Thoracic aorta (tissue), 2 donors: Measurements from ENCODE around the gene ITIH1. TPM values are rescaled to one million over a fixed set of nuclear protein-coding genes. Genes with fewer than 3 reads are reported as not detected.

Experiments
- ATAC-seq: fragments of 150-250 bp; one replicate; pipeline ENCODE4 v1.8.0; 2017; ENCODE audit warnings: low read depth; ENCODE audit not compliant: insufficient number of reproducible peaks, low FRiP score
- DNase-seq: peaks from one replicate; pipeline ENCODE4 v3.0.0-alpha.2; 2020; ENCODE audit warnings: low spot score
- H3K27ac ChIP-seq, 2 donors: fragments of 200-600 bp; sonication (generic); 1 replicate in 1 of 2; 2 replicates in 1 of 2; pipeline ENCODE4 v1.5.1; 2016; ENCODE audit warnings: mild to moderate bottlenecking in 2 of 2, moderate library complexity in 2 of 2
- H3K27me3 ChIP-seq: fragments of 200-600 bp; sonication (generic); replicated peaks from 2 replicates; pipeline ENCODE4 v1.6.0; 2016; ENCODE audit warnings: mild to moderate bottlenecking; ENCODE audit not compliant: insufficient read depth
- H3K36me3 ChIP-seq: fragments of 200-600 bp; sonication (generic); one replicate; pipeline ENCODE4 v1.5.1; 2016
- H3K4me1 ChIP-seq, 2 donors: fragments of 200-600 bp; sonication (generic); 1 replicate in 1 of 2; 2 replicates in 1 of 2; pipeline versions ENCODE4 v1.5.1 to v1.6.0; 2016; ENCODE audit warnings: low read depth in 2 of 2, mild to moderate bottlenecking in 1 of 2; ENCODE audit not compliant: control insufficient read depth in 1 of 2
- H3K4me3 ChIP-seq: fragments of 200-600 bp; sonication (generic); 2 replicates; pipeline ENCODE4 v1.5.1; 2016; ENCODE audit warnings: mild to moderate bottlenecking
- H3K9me3 ChIP-seq: fragments of 200-600 bp; sonication (generic); 2 replicates; pipeline ENCODE4 v1.5.1; 2016
- CTCF ChIP-seq: fragments of 200-600 bp; sonication (generic); IDR thresholded peaks from one replicate; pipeline ENCODE4 v1.5.1; 2019; ENCODE audit warnings: antibody characterized with exemption
- total RNA-seq, 2 donors: library from RNA; depleted of rRNA; stranded (reverse); fragments of >200 nt; gene quantifications; one replicate each; pipeline versions ENCODE4 v1.1.0 to v1.2.3, GENCODE V29; 2016

The ITIH1 gene
- total RNA-seq, 2 donors from 2014 or later, result not detected

- Histone ChIP-seq H3K36me3 (no peaks in the 10 kb centered on the region), H3K27me3 (no peaks in the 10 kb centered on the region), H3K4me1 (peaks cover 9 to 13% of the 10 kb centered on the region in 2 donors), H3K9me3 (no peaks in the 10 kb centered on the region), H3K27ac (peak overlapping the region; percentile 75 to 80), H3K4me3 (peak overlapping the region; percentile 99)
- no peak for DNase-seq
- TF ChIP-seq CTCF, result no peak
- no peak for ATAC-seq
Observed at GRCh38 chr3:52771334-52771681, 6.1 kb upstream of the ITIH1 start.

- Histone ChIP-seq H3K4me3 (peak overlapping the region; percentile 99), H3K9me3 (no peaks in the 10 kb centered on the region), H3K4me1 (peaks cover 9 to 13% of the 10 kb centered on the region in 2 donors), H3K27me3 (no peaks in the 10 kb centered on the region), H3K27ac (peak overlapping the region; percentile 75 to 80), H3K36me3 (no peaks in the 10 kb centered on the region)
- no peak for TF ChIP-seq CTCF
- no peak for ATAC-seq
- no peak for DNase-seq
Observed at GRCh38 chr3:52771702-52772101, 5.7 kb upstream of the ITIH1 start.

GRCh38 chr3:52773361-52774065 is 3.9 kb upstream of the ITIH1 start:
- peaks cover 9 to 13% of the 10 kb centered on the region in 2 donors for H3K4me1 ChIP-seq
- H3K9me3 ChIP-seq, result no peaks in the 10 kb centered on the region
- no peak overlapping the region for H3K4me3 ChIP-seq
- no peak for TF ChIP-seq CTCF
- ATAC-seq (no peak), DNase-seq (no peak)
- no peaks in the 10 kb centered on the region for H3K27me3 ChIP-seq
- H3K27ac ChIP-seq, result no peak overlapping the region
- no peaks in the 10 kb centered on the region for H3K36me3 ChIP-seq

GRCh38 chr3:52774066-52774713 is 3.2 kb upstream of the ITIH1 start:
- no peak for DNase-seq

More at GRCh38 chr3:52774066-52774713, 3.2 kb upstream of the ITIH1 start:
- H3K9me3 ChIP-seq, result no peaks in the 10 kb centered on the region
- no peaks in the 10 kb centered on the region for H3K36me3 ChIP-seq
- no peak overlapping the region for H3K27ac ChIP-seq
- H3K4me1 ChIP-seq, result peaks cover 9 to 13% of the 10 kb centered on the region in 2 donors
- H3K27me3 ChIP-seq, result no peaks in the 10 kb centered on the region
- no peak for TF ChIP-seq CTCF
- no peak for ATAC-seq
- H3K4me3 ChIP-seq, result no peak overlapping the region
